HCT116 (cell line): Measurements from ENCODE around the gene PPP1R13L. TPM values are rescaled to one million over a fixed set of nuclear protein-coding genes. Genes with fewer than 3 reads are reported as not detected.

Experiments
- ATAC-seq: fragments of 200-7000 bp; cut with Tn5 transposase; 2 replicates; pipeline ENCODE4 v1.9.1; 2020; ENCODE audit warnings: mild to moderate bottlenecking, moderate library complexity
- BruUV-seq: library from RNA; stranded (reverse); fragments of 400-500 nt; replicated peaks from 2 replicates; lab custom pipeline; 2021; lab: Mats Ljungman, UMichigan
- CTCF ChIA-PET: fragments of 300-600 bp; sonication (Branson Sonifier 250); formaldehyde crosslinking; loops from one replicate; lab custom pipeline; 2021; ENCODE audit warnings: antibody characterized with exemption; lab: Charles Lee
- POLR2A ChIA-PET: fragments of 300-600, 350-600 bp; sonication (Branson Sonifier 250); formaldehyde crosslinking; loops from one replicate; lab custom pipeline; 2021; ENCODE audit warnings: antibody characterized with exemption; lab: Charles Lee
- RAD21 ChIA-PET, 2 experiments: fragments of 300-600 bp; sonication (Branson Sonifier 250); formaldehyde crosslinking; loops; one replicate each; lab custom pipeline; 2023; ENCODE audit warnings: low total read pairs in 2 of 2; ENCODE audit not compliant: uncharacterized antibody in 2 of 2, unreplicated experiment in 2 of 2, low non-redundant PET in 1 of 2; lab: Charles Lee
- DNase-seq: peaks from one replicate; pipeline ENCODE4 v3.0.0-alpha.2; 2010; ENCODE audit warnings: low read depth, low spot score
- H2AFZ ChIP-seq: fragments of 200-600 bp; shearing (Covaris generic), sonication (generic); 2 replicates; pipeline ENCODE4 v1.6.1; 2017; ENCODE audit warnings: low read depth, mixed run types, mixed read lengths, antibody characterized with exemption, low read length; ENCODE audit not compliant: poor library complexity, severe bottlenecking
- H3K27ac ChIP-seq: 2 replicates; pipeline ENCODE4 v1.5.1; 2012; ENCODE audit warnings: low read depth, low read length
- H3K27me3 ChIP-seq: fragments of 200-600 bp; sonication (generic); 2 replicates; pipeline ENCODE4 v1.6.1; 2016; ENCODE audit warnings: mixed run types, low read length, mixed read lengths; ENCODE audit not compliant: insufficient read depth
- H3K36me3 ChIP-seq, 2 experiments: fragments of 200-500 bp in 1 of 2; fragments of 200-600 bp in 1 of 2; sonication (Bioruptor generic) in 1 of 2; sonication (generic) in 1 of 2; 2 replicates each; pipeline versions ENCODE4 v1.5.1 to v1.6.1; 2014 to 2016; ENCODE audit warnings: low read length in 2 of 2, inconsistent platforms in 1 of 2, mixed read lengths in 1 of 2, mixed run types in 1 of 2; ENCODE audit not compliant: insufficient read depth in 2 of 2, control insufficient read depth in 1 of 2
- H3K4me1 ChIP-seq, 2 experiments: fragments of 200-600 bp in 1 of 2; sonication (generic) in 1 of 2; 2 replicates each; pipeline versions ENCODE4 v1.5.1 to v1.6.1; 2012 to 2017; ENCODE audit warnings: low read length in 2 of 2, inconsistent platforms in 1 of 2, mild to moderate bottlenecking in 1 of 2, mixed read lengths in 1 of 2, mixed run types in 1 of 2, moderate library complexity in 1 of 2; ENCODE audit not compliant: insufficient read depth in 2 of 2, control insufficient read depth in 1 of 2
- H3K4me2 ChIP-seq: fragments of 200-600 bp; sonication (generic); 2 replicates; pipeline ENCODE4 v1.6.1; 2017; ENCODE audit warnings: mixed run types, low read length, mixed read lengths
- H3K4me3 ChIP-seq, 2 experiments: fragments of 200-600 bp in 1 of 2; sonication (generic) in 1 of 2; replicated peaks in 1 of 2; 2 replicates each; pipeline ENCODE4 v1.5.1; 2011 to 2016; ENCODE audit warnings: low read length in 2 of 2, control low read depth in 1 of 2, low read depth in 1 of 2, mild to moderate bottlenecking in 1 of 2, mixed read lengths in 1 of 2, mixed run types in 1 of 2
- H3K79me2 ChIP-seq: fragments of 200-600 bp; sonication (generic); 2 replicates; pipeline ENCODE4 v1.6.1; 2017; ENCODE audit warnings: mild to moderate bottlenecking, mixed run types, low read length, moderate library complexity, mixed read lengths; ENCODE audit not compliant: insufficient read depth
- H3K9ac ChIP-seq: fragments of 200-600 bp; sonication (generic); 2 replicates; pipeline ENCODE4 v1.6.1; 2016; ENCODE audit warnings: low read length, mixed read lengths
- H3K9me2 ChIP-seq: fragments of 200-600 bp; sonication (generic), shearing (Covaris generic); 2 replicates; pipeline ENCODE4 v1.6.1; 2017; ENCODE audit warnings: mixed run types, mild to moderate bottlenecking, moderate library complexity; ENCODE audit not compliant: insufficient read depth
- H3K9me3 ChIP-seq, 2 experiments: fragments of 200-500 bp in 1 of 2; fragments of 200-600 bp in 1 of 2; sonication (Bioruptor generic) in 1 of 2; sonication (generic) in 1 of 2; 2 replicates each; pipeline ENCODE4 v1.6.1; 2014 to 2017; ENCODE audit warnings: low read length in 2 of 2, mixed read lengths in 2 of 2, inconsistent platforms in 1 of 2, low read depth in 1 of 2, mild to moderate bottlenecking in 1 of 2, mixed run types in 1 of 2, moderate library complexity in 1 of 2; ENCODE audit not compliant: control insufficient read depth in 1 of 2, insufficient read depth in 1 of 2
- H4K20me1 ChIP-seq: fragments of 200-600 bp; sonication (generic), shearing (Covaris generic); 2 replicates; pipeline ENCODE4 v1.6.1; 2017; ENCODE audit warnings: mixed run types, mild to moderate bottlenecking, moderate library complexity; ENCODE audit not compliant: insufficient read depth
- CBX3 ChIP-seq: IDR thresholded peaks from 2 replicates; pipeline ENCODE4 v1.6.1; 2012; ENCODE audit warnings: low read depth
- ELF1 ChIP-seq: IDR thresholded peaks from 2 replicates; pipeline ENCODE4 v1.6.1; 2012; ENCODE audit warnings: low read depth, borderline replicate concordance
- FOSL1 ChIP-seq: IDR thresholded peaks from 2 replicates; pipeline ENCODE4 v1.6.1; 2012; ENCODE audit warnings: low read depth
- JUND ChIP-seq: IDR thresholded peaks from 2 replicates; pipeline ENCODE4 v1.6.1; 2012
- RAD21 ChIP-seq: IDR thresholded peaks from 2 replicates; pipeline ENCODE4 v1.6.1; 2012; ENCODE audit warnings: low read depth, mild to moderate bottlenecking
- SP1 ChIP-seq: IDR thresholded peaks from 2 replicates; pipeline ENCODE4 v1.6.1; 2012; ENCODE audit warnings: low read depth
- ZFX ChIP-seq: fragments of 450-650 bp; IDR thresholded peaks from 2 replicates; pipeline ENCODE4 v1.6.1; 2017
- intact Hi-C: fragments of 100-400 bp; cut with micrococcal nuclease; formaldehyde crosslinking; loops from 2 replicates; pipeline ENCODE4 v1.10.0; 2022
- total RNA-seq: library from RNA; stranded (reverse); gene quantifications from one replicate; pipeline ENCODE4 v1.2.1, GENCODE V29; 2021; ENCODE audit not compliant: unreplicated experiment
- TF ChIP-seq, protein P1 (sequence below): IDR thresholded peaks from 2 replicates; pipeline ENCODE4 v1.6.1; 2012; ENCODE audit warnings: low read depth
- TF ChIP-seq, protein P2 (sequence below): IDR thresholded peaks from 2 replicates; pipeline ENCODE4 v1.6.1; 2011; ENCODE audit warnings: mild to moderate bottlenecking, low read length, moderate library complexity; ENCODE audit not compliant: insufficient replicate concordance; ENCODE audit errors: extremely low read depth

The PPP1R13L gene
- total RNA-seq, 1 experiment from 2014 or later: 89.1 TPM

DNA sequence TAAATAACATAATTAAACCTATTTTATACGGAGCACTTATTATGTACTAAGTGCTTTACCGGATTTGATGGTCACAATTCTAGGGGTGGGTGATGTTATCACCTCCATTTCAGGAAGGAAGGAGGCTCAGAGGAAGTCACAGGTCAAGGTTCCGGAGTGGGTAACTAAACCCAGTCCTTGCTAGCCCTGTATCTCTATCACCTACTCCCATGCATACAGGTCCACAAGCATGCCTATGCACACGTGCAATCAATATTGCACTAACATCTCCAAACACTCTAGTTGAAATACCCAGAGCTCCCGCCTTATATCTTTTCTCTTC, 45.1 kb upstream of the PPP1R13L start:
- no TSS peak for BruUV-seq
- ATAC-seq: peak; percentile 61
- RAD21 ChIA-PET: interaction anchor here in 1 of 2 experiments (1.0 kb wide), 1 partner anchor 29 kb away, joined by 5 read pairs; no protein-coding TSS in a partner anchor

More for the DNA sequence above, 45.1 kb upstream of the PPP1R13L start:
- H4K20me1 ChIP-seq: no peaks in the 10 kb centered on the region
- H3K9me2 ChIP-seq: no peaks in the 10 kb centered on the region
- H3K9ac ChIP-seq: peak overlapping the region; percentile 77
- ChIA-PET CTCF (interaction anchor here (1.9 to 3.7 kb wide), 2 partner anchors 11 to 29 kb away, joined by 5 to 10 read pairs; no protein-coding TSS in a partner anchor), POLR2A (no interaction called here)
- no peak overlapping the region for H2AFZ ChIP-seq
- TF ChIP-seq, protein P1, sequence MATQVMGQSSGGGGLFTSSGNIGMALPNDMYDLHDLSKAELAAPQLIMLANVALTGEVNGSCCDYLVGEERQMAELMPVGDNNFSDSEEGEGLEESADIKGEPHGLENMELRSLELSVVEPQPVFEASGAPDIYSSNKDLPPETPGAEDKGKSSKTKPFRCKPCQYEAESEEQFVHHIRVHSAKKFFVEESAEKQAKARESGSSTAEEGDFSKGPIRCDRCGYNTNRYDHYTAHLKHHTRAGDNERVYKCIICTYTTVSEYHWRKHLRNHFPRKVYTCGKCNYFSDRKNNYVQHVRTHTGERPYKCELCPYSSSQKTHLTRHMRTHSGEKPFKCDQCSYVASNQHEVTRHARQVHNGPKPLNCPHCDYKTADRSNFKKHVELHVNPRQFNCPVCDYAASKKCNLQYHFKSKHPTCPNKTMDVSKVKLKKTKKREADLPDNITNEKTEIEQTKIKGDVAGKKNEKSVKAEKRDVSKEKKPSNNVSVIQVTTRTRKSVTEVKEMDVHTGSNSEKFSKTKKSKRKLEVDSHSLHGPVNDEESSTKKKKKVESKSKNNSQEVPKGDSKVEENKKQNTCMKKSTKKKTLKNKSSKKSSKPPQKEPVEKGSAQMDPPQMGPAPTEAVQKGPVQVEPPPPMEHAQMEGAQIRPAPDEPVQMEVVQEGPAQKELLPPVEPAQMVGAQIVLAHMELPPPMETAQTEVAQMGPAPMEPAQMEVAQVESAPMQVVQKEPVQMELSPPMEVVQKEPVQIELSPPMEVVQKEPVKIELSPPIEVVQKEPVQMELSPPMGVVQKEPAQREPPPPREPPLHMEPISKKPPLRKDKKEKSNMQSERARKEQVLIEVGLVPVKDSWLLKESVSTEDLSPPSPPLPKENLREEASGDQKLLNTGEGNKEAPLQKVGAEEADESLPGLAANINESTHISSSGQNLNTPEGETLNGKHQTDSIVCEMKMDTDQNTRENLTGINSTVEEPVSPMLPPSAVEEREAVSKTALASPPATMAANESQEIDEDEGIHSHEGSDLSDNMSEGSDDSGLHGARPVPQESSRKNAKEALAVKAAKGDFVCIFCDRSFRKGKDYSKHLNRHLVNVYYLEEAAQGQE: no peak
- TF ChIP-seq FOSL1 (no peak), RAD21 (no peak), ELF1 (no peak), JUND (no peak; the same call in 1 of the 2 replicates), ZFX (no peak), CBX3 (no peak), SP1 (no peak)
- TF ChIP-seq, protein P2, sequence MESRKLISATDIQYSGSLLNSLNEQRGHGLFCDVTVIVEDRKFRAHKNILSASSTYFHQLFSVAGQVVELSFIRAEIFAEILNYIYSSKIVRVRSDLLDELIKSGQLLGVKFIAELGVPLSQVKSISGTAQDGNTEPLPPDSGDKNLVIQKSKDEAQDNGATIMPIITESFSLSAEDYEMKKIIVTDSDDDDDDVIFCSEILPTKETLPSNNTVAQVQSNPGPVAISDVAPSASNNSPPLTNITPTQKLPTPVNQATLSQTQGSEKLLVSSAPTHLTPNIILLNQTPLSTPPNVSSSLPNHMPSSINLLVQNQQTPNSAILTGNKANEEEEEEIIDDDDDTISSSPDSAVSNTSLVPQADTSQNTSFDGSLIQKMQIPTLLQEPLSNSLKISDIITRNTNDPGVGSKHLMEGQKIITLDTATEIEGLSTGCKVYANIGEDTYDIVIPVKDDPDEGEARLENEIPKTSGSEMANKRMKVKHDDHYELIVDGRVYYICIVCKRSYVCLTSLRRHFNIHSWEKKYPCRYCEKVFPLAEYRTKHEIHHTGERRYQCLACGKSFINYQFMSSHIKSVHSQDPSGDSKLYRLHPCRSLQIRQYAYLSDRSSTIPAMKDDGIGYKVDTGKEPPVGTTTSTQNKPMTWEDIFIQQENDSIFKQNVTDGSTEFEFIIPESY: no peak
- H3K36me3 ChIP-seq: no peaks in the 10 kb centered on the region
- H3K9me3 ChIP-seq: peaks cover 0 to 4% of the 10 kb centered on the region in 2 experiments; a peak in 1 of 4 replicates
- H3K79me2 ChIP-seq: no peaks in the 10 kb centered on the region
- H3K27me3 ChIP-seq: no peaks in the 10 kb centered on the region
- H3K4me3 ChIP-seq: peak overlapping the region; percentile 49 to 58
- intact Hi-C loops: no loop called here
- H3K27ac ChIP-seq: peak overlapping the region; percentile 38
- peaks cover 32 to 64% of the 10 kb centered on the region in 2 experiments for H3K4me1 ChIP-seq
- no peak for DNase-seq
- peak overlapping the region; percentile 67 for H3K4me2 ChIP-seq
